C4-2B (cell line): Measurements from ENCODE around the gene OXT.
"Not testable (repeated sequence)": the region's sequence is repeated elsewhere in the genome, so short reads cannot be mapped to it uniquely, and the experiment has no call there.

ENCODE experiments used
- CTCF ChIP-seq: fragments of 450-650 bp; conservative IDR thresholded peaks from 2 replicates; pipeline ENCODE4 v1.5.1; 2017; ENCODE audit warnings: mild to moderate bottlenecking
- ZFX ChIP-seq: fragments of 450-650 bp; IDR thresholded peaks from 2 replicates; pipeline ENCODE4 v1.6.1; 2017

- not testable (repeated sequence) for TF ChIP-seq ZFX, CTCF
Observed at GRCh38 chr20:3073251-3073643, 1.8 kb downstream of the OXT start.
